ENCODE data around the gene TMEM190. TPM values are rescaled to one million over a fixed set of nuclear protein-coding genes. Genes with fewer than 3 reads are reported as not detected.

The TMEM190 gene
- total RNA-seq, 1 experiment from 2014 or later = not detected

DNA sequence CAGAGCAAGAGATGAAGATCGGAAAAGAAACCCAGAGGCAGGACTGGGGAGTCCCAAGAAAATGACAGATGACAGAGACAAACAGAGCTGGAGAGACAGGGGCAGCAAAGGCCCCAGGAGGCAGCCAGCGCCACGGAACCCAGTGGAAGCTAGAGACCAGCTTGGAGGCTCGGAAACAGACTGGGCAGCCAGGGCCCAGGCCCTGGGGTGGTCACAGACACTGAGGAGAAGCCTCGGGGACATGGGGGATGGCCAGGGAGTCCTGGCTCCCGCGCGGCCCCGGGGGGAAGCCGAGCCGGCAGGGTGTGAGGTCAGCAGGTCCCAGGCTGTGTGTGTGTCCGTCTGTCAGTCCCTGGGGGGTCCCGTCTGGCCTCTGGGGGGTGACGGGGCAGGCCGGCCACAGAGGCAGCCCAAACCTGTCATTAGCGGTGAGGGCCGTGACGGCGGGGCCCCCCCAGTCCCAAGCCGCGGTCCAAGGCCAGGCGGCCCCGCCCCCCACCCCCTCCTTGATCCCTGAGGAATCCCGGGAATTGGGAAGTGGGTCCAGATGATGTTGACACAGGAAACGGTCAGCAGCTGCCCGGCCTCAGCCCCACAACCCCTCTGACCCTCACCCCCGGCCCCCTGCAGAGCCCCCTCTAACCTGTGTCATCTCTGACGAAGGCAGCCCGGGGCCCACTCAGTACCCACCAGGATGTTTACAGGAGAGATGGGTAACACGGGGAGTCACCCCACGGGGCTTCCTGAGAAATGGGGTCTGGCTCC, 2.5 kb upstream of the TMEM190 start:
- TF ChIP-seq CTCF (IDR thresholded peaks at IDR 0.05; ENCODE audit: unreplicated experiment) = no peak
- BruUV-seq (replicated peaks) = no TSS peak
- H3K9me3 Mint-ChIP-seq (ENCODE audit: low read depth, unreplicated experiment) = no peaks in the 10 kb centered on the region
- no peak for DNase-seq
- no peak overlapping the region for H3K27ac Mint-ChIP-seq (ENCODE audit: unreplicated experiment)
- CTCF ChIA-PET = interaction anchor here (0.7 kb wide), 1 partner anchor 941 kb away, joined by 3 read pairs; the partner anchor contains the start of gene ZSCAN5A
- peaks cover 45% of the 10 kb centered on the region for H3K36me3 Mint-ChIP-seq (ENCODE audit: insufficient read depth, unreplicated experiment)
- intact Hi-C loops (cut with micrococcal nuclease; ENCODE audit: unreplicated experiment) = no loop called here
- H3K4me3 Mint-ChIP-seq (ENCODE audit: low read depth, unreplicated experiment) = peak overlapping the region; percentile 2
- H3K27me3 Mint-ChIP-seq (ENCODE audit: unreplicated experiment) = peaks cover 50% of the 10 kb centered on the region
- H3K4me1 Mint-ChIP-seq (ENCODE audit: low read depth, unreplicated experiment) = peaks cover 36% of the 10 kb centered on the region

DNA sequence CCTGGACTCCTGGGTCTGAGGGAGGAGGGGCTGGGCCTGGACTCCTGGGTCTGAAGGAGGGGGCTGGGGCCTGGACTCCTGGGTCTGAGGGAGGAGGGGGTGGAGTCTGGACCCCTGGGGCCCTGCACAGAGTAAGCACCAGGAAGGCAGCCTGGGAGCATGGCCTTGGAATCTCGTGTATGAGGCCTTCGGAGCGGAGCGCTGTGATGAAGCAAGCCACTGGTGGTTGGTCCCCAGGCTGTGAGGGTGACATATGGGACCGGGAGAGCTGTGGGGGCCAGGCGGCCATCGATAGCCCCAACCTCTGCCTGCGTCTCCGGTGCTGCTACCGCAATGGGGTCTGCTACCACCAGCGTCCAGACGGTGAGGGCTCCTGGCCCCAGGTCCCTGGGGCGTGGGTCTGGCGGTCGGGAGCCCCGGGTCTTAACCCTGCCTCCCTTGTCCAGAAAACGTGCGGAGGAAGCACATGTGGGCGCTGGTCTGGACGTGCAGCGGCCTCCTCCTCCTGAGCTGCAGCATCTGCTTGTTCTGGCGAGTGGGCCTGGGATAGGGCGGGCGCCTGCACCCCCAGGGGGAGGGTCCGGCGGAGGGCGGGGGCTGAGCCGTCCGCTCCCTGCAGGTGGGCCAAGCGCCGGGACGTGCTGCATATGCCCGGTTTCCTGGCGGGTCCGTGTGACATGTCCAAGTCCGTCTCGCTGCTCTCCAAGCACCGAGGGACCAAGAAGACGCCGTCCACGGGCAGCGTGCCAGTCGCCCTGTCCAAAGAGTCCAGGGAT, 918 bp downstream of the TMEM190 start:
- H3K9me3 Mint-ChIP-seq (ENCODE audit: low read depth, unreplicated experiment) = no peaks in the 10 kb centered on the region
- H3K27ac Mint-ChIP-seq (ENCODE audit: unreplicated experiment) = no peak overlapping the region
- H3K4me1 Mint-ChIP-seq (ENCODE audit: low read depth, unreplicated experiment) = peaks cover 31% of the 10 kb centered on the region
- H3K4me3 Mint-ChIP-seq (ENCODE audit: low read depth, unreplicated experiment) = no peak overlapping the region
- H3K36me3 Mint-ChIP-seq (ENCODE audit: insufficient read depth, unreplicated experiment) = peaks cover 47% of the 10 kb centered on the region
- CTCF ChIA-PET = no interaction called here
- TF ChIP-seq CTCF (IDR thresholded peaks at IDR 0.05; ENCODE audit: unreplicated experiment) = no peak
- DNase-seq = no peak
- peaks cover 16% of the 10 kb centered on the region for H3K27me3 Mint-ChIP-seq (ENCODE audit: unreplicated experiment)
- BruUV-seq (replicated peaks) = no TSS peak
- intact Hi-C loops (cut with micrococcal nuclease; ENCODE audit: unreplicated experiment) = no loop called here

GRCh38 chr19:55379174-55379573, 2.5 kb downstream of the TMEM190 start:
- CTCF ChIA-PET = no interaction called here
- no peak overlapping the region for H3K27ac Mint-ChIP-seq (ENCODE audit: unreplicated experiment)
- no peaks in the 10 kb centered on the region for H3K9me3 Mint-ChIP-seq (ENCODE audit: low read depth, unreplicated experiment)
- peaks cover 3% of the 10 kb centered on the region for H3K27me3 Mint-ChIP-seq (ENCODE audit: unreplicated experiment)
- no peak for TF ChIP-seq CTCF (IDR thresholded peaks at IDR 0.05; ENCODE audit: unreplicated experiment)
- DNase-seq = no peak
- no TSS peak for BruUV-seq (replicated peaks)
- intact Hi-C loops (cut with micrococcal nuclease; ENCODE audit: unreplicated experiment) = no loop called here
- no peak overlapping the region for H3K4me3 Mint-ChIP-seq (ENCODE audit: low read depth, unreplicated experiment)
- peaks cover 51% of the 10 kb centered on the region for H3K36me3 Mint-ChIP-seq (ENCODE audit: insufficient read depth, unreplicated experiment)
- peaks cover 26% of the 10 kb centered on the region for H3K4me1 Mint-ChIP-seq (ENCODE audit: low read depth, unreplicated experiment)

GRCh38 chr19:55382013-55382412, 5.4 kb downstream of the TMEM190 start:
- no TSS peak for BruUV-seq (replicated peaks)
- Mint-ChIP-seq H3K9me3 (ENCODE audit: low read depth, unreplicated experiment) (no peaks in the 10 kb centered on the region), H3K27ac (ENCODE audit: unreplicated experiment) (peak overlapping the region; percentile 9), H3K36me3 (ENCODE audit: insufficient read depth, unreplicated experiment) (peaks cover 63% of the 10 kb centered on the region), H3K4me1 (ENCODE audit: low read depth, unreplicated experiment) (peaks cover 24% of the 10 kb centered on the region), H3K27me3 (ENCODE audit: unreplicated experiment) (no peaks in the 10 kb centered on the region), H3K4me3 (ENCODE audit: low read depth, unreplicated experiment) (peak overlapping the region; percentile 91)
- DNase-seq = no peak
- intact Hi-C loops (cut with micrococcal nuclease; ENCODE audit: unreplicated experiment) = loop anchor here (5.0 to 10.0 kb wide), 4 partner anchors 45 to 253 kb away; partner anchors contain the start of genes KMT5C and TNNT1
- no peak for TF ChIP-seq CTCF (IDR thresholded peaks at IDR 0.05; ENCODE audit: unreplicated experiment)
- CTCF ChIA-PET = interaction anchor here (1.0 kb wide), 1 partner anchor 43 kb away, joined by 3 read pairs; the partner anchor contains the start of gene KMT5C

Measured in Calu3 (cell line).